Measurements from ENCODE around the gene HJURP.
A peak's percentile ranks its signal among the peaks of the same experiment; 100 is the strongest.

The HJURP gene

DNA sequence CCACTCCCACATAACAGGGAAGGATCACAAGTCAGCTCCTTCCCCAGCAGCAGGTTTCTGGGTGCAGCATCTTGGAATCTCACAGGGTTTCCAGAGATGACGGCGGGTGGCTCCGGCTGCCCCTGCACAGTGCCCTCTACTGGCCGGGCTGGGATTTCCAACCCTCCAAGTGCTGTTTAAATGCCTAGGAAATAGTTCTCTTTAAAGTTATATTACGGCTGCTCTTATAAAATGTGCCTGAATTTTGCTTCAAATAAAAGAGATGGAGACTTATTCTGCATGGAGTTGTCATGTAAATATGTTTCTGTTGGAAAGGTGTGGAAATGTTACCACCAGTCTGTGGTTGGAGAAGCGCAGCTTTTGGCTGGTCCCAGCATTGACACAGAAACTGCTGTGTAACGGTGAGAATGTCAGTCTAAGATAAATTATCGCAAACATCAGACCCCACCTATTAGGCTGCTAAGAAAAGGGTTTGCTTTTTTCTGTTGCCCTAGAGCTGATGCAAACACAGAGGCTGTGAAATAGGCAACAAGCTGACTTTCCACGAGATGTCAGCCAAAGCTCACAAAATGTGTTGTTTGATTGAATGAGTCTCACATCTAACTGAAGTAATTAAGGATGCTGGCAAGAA, 3.3 kb upstream of the HJURP start:
- H3K4me3 ChIP-seq (ENCODE audit: low read depth, low read length): no peak overlapping the region

DNA sequence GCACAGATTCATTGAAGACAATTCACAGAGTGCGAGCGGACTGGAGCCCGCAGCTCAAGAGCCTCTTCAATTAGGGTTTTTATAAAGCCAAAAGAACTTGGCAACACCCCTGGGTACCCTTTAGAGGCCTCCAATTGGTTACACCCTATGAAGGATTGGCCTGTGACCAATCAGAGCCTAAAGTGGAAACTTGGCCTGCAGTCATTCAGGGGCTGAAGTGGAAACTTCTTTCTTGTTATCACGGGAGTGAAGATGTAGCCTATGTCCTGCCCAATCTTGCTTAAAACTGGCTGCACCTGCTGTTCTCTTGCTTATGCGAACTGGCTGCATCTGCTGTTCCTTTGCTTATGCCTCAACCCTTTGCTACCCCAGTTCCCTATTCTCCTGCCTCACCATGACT, 1.8 kb upstream of the HJURP start:
- H3K36me3 ChIP-seq: peaks cover 30% of the 10 kb centered on the region
- H3K27me3 ChIP-seq (ENCODE audit: insufficient read depth, low read depth, severe bottlenecking): no peaks in the 10 kb centered on the region
- H3K27ac ChIP-seq: no peak overlapping the region
- DNase-seq: no peak
- no peak overlapping the region for H3K4me3 ChIP-seq (ENCODE audit: low read depth, low read length)
- no peaks in the 10 kb centered on the region for H3K9me3 ChIP-seq (ENCODE audit: severe bottlenecking)
- TF ChIP-seq, protein P1, sequence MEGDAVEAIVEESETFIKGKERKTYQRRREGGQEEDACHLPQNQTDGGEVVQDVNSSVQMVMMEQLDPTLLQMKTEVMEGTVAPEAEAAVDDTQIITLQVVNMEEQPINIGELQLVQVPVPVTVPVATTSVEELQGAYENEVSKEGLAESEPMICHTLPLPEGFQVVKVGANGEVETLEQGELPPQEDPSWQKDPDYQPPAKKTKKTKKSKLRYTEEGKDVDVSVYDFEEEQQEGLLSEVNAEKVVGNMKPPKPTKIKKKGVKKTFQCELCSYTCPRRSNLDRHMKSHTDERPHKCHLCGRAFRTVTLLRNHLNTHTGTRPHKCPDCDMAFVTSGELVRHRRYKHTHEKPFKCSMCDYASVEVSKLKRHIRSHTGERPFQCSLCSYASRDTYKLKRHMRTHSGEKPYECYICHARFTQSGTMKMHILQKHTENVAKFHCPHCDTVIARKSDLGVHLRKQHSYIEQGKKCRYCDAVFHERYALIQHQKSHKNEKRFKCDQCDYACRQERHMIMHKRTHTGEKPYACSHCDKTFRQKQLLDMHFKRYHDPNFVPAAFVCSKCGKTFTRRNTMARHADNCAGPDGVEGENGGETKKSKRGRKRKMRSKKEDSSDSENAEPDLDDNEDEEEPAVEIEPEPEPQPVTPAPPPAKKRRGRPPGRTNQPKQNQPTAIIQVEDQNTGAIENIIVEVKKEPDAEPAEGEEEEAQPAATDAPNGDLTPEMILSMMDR (IDR thresholded peaks at IDR 0.05; ENCODE audit: low read depth, low read length): no peak

More for the DNA sequence above, 3.3 kb upstream of the HJURP start:
- TF ChIP-seq, protein P1 (IDR thresholded peaks at IDR 0.05; ENCODE audit: low read depth, low read length): peak; percentile 53
- no peaks in the 10 kb centered on the region for H3K9me3 ChIP-seq (ENCODE audit: severe bottlenecking)
- H3K27me3 ChIP-seq (ENCODE audit: insufficient read depth, low read depth, severe bottlenecking): no peaks in the 10 kb centered on the region
- H3K27ac ChIP-seq: no peak overlapping the region
- no peak for DNase-seq
- peaks cover 16% of the 10 kb centered on the region for H3K36me3 ChIP-seq

DNA sequence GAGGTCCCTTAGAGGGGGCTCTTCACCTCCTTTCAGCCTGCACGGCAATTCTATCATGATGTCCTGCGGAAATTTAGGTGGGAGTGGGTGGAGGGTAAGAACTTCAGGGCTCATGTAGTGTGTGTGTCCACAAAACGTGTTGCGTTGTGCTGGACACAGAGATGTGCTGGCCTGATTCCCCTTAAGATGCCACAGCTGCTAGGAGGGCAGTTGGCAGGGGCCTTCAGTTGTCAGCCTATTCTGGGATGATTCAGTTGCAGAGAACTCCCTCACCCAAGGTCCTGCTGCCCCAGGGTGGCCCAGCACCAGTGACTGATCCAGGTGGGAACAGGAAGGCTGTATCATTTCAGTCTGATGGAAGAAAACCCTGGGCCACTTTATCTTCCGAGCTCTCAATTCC, 1.0 kb upstream of the HJURP start:
- peaks cover 38% of the 10 kb centered on the region for H3K36me3 ChIP-seq
- TF ChIP-seq, protein P1 (IDR thresholded peaks at IDR 0.05; ENCODE audit: low read depth, low read length): no peak
- H3K9me3 ChIP-seq (ENCODE audit: severe bottlenecking): no peaks in the 10 kb centered on the region
- no peak for DNase-seq
- H3K27ac ChIP-seq: peak overlapping the region; percentile 97
- H3K4me3 ChIP-seq (ENCODE audit: low read depth, low read length): no peak overlapping the region
- no peaks in the 10 kb centered on the region for H3K27me3 ChIP-seq (ENCODE audit: insufficient read depth, low read depth, severe bottlenecking)

DNA sequence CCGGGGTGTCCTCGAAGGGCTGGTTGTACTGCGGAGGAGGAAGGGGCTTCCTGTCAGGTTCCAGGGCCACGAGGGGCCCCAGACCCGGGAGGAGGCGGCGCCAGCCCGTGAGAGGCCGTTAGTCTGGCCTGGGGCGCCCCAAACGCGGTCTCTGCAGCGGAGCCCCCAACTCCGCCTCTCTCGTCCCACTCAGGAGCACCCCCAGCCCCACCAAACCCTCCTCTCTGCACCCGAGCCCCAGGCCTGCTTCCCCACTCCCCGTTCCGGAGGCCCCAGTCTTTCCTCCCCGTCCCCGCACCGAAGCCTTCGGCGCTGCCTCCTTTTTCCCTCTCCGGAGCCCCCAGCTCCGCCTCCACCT, 473 bp downstream of the HJURP start:
- Histone ChIP-seq H3K4me3 (ENCODE audit: low read depth, low read length) (peak overlapping the region; percentile 76), H3K9me3 (ENCODE audit: severe bottlenecking) (no peaks in the 10 kb centered on the region), H3K27me3 (ENCODE audit: insufficient read depth, low read depth, severe bottlenecking) (no peaks in the 10 kb centered on the region), H3K27ac (peak overlapping the region; percentile 97), H3K36me3 (peaks cover 53% of the 10 kb centered on the region)
- TF ChIP-seq, protein P1 (IDR thresholded peaks at IDR 0.05; ENCODE audit: low read depth, low read length): no peak
- DNase-seq: no peak

DNA sequence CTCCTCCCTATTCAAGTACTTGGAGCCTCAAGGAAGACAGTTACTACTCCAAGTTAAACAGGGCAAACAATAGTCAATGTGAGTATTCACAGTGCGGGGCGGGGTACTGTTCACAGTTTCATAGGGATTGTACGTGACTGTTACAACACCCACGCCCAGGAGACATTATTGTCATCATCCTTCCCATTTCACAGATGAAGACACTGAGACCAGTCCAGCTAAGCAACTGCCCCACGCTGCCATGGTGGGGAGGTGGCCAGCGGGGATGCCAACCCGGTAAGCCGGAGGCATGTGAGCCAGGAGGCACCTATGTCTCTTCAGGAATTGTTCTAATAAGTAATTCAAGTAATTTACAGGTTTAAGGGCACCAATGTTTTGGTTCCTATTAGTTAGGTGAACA, 982 bp downstream of the HJURP start:
- peak overlapping the region; percentile 97 for H3K27ac ChIP-seq
- H3K36me3 ChIP-seq: peaks cover 58% of the 10 kb centered on the region
- DNase-seq: no peak
- no peaks in the 10 kb centered on the region for H3K27me3 ChIP-seq (ENCODE audit: insufficient read depth, low read depth, severe bottlenecking)
- peak overlapping the region; percentile 76 for H3K4me3 ChIP-seq (ENCODE audit: low read depth, low read length)
- no peaks in the 10 kb centered on the region for H3K9me3 ChIP-seq (ENCODE audit: severe bottlenecking)
- TF ChIP-seq, protein P1 (IDR thresholded peaks at IDR 0.05; ENCODE audit: low read depth, low read length): no peak

DNA sequence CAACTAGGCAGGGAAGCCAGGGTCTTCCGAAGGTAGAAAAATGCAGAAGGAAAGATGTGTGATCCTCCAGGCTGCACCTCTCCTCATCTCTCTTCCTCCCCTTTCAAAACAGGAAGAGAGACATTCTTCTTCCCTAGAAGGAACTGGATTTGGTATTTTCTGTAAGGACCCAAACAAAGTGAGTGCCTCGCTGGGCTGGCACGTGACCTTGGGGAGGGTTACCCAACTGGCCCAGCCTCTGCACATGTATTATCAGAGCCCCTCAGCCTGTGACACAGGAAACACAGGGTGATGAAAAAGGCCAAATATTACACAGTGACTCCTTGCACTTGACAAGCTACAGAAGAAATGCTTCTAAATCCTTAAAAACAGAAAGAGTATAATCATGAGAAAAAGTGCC, 2.3 kb downstream of the HJURP start:
- DNase-seq: no peak
- Histone ChIP-seq H3K36me3 (peaks cover 71% of the 10 kb centered on the region), H3K9me3 (ENCODE audit: severe bottlenecking) (no peaks in the 10 kb centered on the region), H3K27me3 (ENCODE audit: insufficient read depth, low read depth, severe bottlenecking) (no peaks in the 10 kb centered on the region), H3K27ac (no peak overlapping the region), H3K4me3 (ENCODE audit: low read depth, low read length) (no peak overlapping the region)
- TF ChIP-seq, protein P1 (IDR thresholded peaks at IDR 0.05; ENCODE audit: low read depth, low read length): no peak
